ENCODE measurements around the gene GPR160.

The GPR160 gene

DNA sequence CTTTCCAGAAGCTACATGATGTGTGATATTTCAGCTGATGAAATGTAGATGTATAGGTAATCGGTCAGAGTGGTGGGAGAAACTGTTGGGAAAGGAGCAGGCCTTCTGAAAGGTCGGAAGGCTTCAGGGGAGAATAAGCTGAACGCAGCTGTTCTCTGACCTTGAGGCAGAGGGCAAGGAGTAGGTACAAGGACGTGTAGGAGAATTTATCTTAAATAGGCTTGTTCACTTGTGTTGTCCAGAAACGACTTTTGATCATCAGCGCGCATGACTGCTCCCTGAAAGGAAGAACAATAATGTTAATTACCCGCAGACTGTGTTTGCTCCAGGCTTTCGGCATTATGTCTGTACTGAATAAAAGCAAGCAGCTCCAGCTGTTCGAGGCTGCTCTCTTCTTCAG is 39.6 kb downstream of the GPR160 start:
- Mint-ChIP-seq H3K4me3 (no peak overlapping the region), H3K27me3 (no peaks in the 10 kb centered on the region), H3K9me3 (peaks cover 9% of the 10 kb centered on the region in 2 donors), H3K4me1 (peaks cover 8% of the 10 kb centered on the region), H3K27ac (no peak overlapping the region)
- DNase-seq = no peak
- ATAC-seq = no peak

DNA sequence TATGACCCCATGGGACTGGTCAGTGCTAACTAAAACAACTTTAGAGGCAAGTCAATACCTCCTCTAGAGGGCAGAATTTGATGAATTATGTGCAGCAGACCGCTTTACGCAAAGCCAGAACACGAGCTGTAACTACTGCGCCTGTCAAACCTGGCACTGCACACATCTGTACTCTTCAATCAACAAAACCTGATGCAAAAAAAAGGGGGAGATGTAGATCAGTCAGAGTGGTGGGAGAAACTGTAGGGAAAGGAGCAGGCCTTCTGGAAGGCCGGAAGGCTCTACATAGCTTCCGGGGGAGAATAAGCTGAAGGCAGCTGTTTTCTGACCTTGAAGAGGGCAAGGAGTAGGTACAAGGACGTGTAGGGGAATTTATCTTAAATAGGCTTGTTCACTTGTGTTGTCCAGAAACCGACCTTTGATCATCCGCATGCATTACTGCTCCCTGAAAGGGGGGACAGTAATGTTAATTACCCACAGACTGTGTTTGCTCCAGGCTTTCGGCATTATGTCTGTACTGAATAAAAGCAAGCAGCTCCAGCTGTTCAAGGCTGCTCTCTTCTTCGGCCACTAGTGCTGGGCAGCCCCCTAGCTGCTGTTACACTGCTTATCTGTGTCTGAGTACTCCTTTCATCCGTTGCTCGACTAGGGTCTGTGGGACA is 41.0 kb downstream of the GPR160 start:
- Mint-ChIP-seq H3K27me3 (no peaks in the 10 kb centered on the region), H3K4me1 (peaks cover 8% of the 10 kb centered on the region), H3K4me3 (no peak overlapping the region), H3K9me3 (peaks cover 0 to under 1% of the 10 kb centered on the region in 2 donors), H3K27ac (no peak overlapping the region)
- ATAC-seq = no peak
- no peak for DNase-seq

DNA sequence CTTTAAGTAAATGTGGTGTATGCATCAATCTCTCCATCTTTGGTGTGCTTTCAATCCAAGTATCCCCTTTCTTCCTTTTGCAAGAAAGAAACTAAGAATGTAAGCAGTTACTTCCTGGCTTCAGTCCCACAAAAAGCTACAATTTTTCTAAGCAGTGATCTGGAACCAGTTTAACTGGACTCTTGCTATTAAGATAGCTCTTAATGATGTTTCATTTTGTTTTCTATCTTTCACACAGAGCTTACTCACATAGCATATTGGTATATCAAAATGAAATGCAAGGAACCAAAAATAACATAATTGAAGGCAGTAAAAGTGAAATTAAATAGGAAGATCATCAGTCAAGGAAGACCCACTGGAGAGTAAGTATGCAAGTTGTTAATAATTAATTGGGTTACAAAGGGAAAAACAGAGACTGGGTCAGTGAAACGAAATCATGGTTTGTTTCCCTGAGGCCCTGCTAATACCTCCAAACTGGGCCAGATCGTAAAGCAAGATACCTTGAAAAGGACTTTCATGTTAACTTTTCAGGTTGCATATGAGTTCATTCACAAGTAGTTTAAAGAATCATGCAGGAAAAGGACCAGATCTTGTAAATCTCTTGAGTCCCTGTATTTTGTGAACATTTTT is 41.9 kb downstream of the GPR160 start:
- DNase-seq (no peak), ATAC-seq (no peak)
- peaks cover 8% of the 10 kb centered on the region for H3K4me1 Mint-ChIP-seq
- no peak overlapping the region for H3K4me3 Mint-ChIP-seq
- H3K27me3 Mint-ChIP-seq = no peaks in the 10 kb centered on the region
- H3K27ac Mint-ChIP-seq = no peak overlapping the region
- no peaks in the 10 kb centered on the region for H3K9me3 Mint-ChIP-seq

DNA sequence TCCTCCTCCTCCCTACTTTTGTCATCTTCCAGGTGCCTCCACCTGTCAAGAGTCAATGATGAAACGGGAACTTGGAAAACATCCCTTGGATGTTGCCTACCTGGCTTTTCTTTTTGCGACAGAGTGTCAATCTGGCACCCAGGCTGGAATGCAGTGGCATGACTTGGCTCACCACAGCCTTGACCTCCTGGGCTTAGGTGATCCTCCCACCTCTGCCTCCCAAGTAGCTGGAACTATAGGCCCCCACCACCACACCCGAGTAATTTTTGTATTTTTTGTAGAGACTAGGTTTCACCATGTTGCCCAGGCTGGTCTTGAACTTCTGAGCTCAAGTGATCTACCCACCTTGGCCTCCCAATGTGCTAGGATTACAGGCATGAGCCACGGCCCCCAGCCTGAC is 42.8 kb downstream of the GPR160 start:
- Mint-ChIP-seq H3K4me1 (peaks cover 8% of the 10 kb centered on the region), H3K27ac (no peak overlapping the region), H3K27me3 (no peaks in the 10 kb centered on the region), H3K9me3 (no peaks in the 10 kb centered on the region), H3K4me3 (no peak overlapping the region)
- DNase-seq (no peak), ATAC-seq (no peak)

DNA sequence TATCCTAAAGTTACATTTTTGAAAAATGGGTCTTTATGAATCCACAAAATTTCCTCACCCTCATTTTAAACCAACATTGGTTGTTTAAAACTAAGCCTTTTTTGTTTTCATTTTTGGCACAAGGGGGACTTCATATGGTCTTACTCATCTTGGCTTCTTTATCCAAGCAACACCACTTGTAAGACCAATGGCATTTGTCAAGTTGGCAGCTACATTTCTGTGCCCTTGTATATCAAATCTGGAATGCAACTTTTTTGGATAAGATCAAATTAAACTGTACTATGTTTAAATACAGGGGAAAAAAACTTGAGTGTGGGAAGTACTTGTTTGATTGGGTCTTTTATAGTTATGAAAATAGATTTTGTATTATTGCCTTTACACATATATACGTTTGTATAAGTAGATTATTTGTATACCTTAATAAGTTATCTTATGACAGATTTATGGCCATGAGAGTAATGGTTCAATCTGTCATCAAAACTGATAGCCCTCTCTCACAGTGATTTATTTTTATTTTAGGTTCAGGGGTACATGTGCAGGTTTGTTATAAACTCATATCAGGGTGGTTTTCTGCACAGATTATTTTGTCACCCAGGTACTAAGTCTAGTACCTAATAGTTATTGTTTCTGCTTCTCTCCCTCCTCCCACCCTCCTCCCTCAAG is 43.4 kb downstream of the GPR160 start:
- Mint-ChIP-seq H3K4me1 (peaks cover 8% of the 10 kb centered on the region), H3K27me3 (no peaks in the 10 kb centered on the region), H3K27ac (no peak overlapping the region), H3K9me3 (no peaks in the 10 kb centered on the region), H3K4me3 (no peak overlapping the region)
- ATAC-seq (no peak), DNase-seq (no peak)

DNA sequence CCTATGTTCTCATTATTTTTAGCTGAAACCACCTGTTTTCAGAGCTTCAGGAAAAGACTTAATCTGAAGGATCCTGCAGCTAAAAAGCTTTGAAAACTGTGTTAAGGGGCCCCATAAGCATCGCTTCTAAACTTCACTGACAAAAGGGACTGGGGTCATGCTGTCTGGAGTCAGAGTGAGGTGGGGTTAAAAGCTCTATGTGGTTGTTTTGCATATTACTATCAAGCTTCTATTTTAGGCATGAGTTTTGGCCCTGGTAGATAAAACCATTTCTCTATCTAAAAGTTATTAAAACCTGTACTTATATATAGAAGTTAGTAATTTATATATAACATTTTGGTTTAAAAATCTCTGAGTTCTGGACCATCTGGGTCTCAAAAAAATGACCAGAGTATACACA is 45.5 kb downstream of the GPR160 start:
- DNase-seq (no peak), ATAC-seq (no peak)
- no peaks in the 10 kb centered on the region for H3K4me1 Mint-ChIP-seq
- no peak overlapping the region for H3K4me3 Mint-ChIP-seq
- H3K27ac Mint-ChIP-seq = no peak overlapping the region
- H3K27me3 Mint-ChIP-seq = no peaks in the 10 kb centered on the region
- H3K9me3 Mint-ChIP-seq = no peaks in the 10 kb centered on the region

DNA sequence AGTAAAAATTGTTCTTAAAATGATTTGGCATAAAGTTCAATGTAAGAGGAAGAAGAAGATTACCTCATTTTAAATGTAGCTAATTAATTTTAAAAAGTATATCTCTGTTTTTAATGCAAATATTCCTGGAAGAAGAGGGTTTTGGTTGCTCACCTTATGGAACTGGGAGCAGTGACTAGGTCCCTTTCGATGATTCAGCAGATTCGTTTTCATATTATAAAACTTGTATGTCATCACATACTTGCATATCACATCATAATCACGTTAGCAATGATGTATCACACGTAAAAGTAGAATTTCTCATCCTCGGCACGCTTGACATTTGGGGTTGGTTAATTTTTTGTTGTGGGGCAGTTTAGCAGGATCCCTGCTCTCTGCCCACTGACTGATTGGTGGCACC is 47.6 kb downstream of the GPR160 start:
- no peak for DNase-seq
- Mint-ChIP-seq H3K27me3 (no peaks in the 10 kb centered on the region), H3K4me1 (no peaks in the 10 kb centered on the region), H3K4me3 (no peak overlapping the region), H3K9me3 (no peaks in the 10 kb centered on the region), H3K27ac (no peak overlapping the region)
- ATAC-seq = no peak

DNA sequence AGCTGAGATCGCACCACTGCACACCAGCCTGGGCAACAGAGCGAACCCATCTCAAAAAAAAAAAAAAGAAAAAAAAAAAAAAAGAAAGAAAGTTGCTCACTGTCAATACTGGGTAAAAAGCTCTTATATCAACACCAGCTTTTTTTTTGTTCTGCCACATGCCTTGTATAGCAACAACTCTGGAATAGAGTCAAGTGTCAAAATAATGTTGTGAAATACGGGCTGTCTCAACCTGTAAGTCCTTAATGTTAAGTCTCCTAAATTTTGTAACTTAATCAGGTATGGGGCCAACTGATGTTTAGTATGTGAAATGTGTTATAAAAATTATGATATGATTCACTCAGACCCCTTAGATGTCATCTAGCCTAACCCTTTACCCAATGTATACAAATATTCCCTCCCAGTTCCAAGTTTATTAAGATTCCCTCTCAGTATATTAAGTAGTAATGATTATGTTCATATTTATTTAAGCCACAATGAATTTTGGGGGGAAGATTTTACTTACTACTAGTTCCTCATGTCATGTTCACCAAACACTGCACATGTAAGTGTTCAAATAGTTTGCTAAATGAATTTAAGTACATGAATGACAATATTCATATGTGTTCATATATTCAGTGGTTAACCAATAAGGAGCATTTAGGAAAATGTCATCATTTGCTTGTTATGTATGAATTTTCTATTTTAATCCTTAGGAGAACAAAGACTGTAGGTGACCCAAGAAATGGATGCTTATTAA is 52.2 kb downstream of the GPR160 start:
- peaks cover 4% of the 10 kb centered on the region for H3K4me1 Mint-ChIP-seq
- no peaks in the 10 kb centered on the region for H3K9me3 Mint-ChIP-seq
- ATAC-seq = no peak
- no peak overlapping the region for H3K4me3 Mint-ChIP-seq
- DNase-seq = no peak
- peak overlapping the region in 1 of 2 donors; percentile 74 for H3K27ac Mint-ChIP-seq
- no peaks in the 10 kb centered on the region for H3K27me3 Mint-ChIP-seq

DNA sequence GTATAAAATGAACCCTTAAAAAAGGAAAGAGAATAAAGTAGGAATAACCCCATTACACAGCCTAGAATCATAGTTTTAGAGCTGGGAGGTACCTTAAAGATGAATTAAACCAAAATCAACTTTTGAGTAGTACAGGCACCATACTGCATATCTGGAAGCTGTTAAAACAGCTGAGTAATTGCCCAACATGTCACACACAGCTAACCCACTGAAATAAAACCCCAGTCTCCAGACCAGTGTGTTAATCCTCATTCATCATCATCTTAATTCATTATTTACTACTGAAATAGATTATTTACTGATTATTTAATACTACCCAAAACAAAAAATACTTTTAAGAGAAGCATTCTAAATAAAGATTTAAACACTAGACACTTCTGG is 52.8 kb downstream of the GPR160 start:
- Mint-ChIP-seq H3K4me1 (peaks cover 8% of the 10 kb centered on the region), H3K9me3 (no peaks in the 10 kb centered on the region), H3K27ac (peak overlapping the region in 1 of 2 donors; percentile 74), H3K27me3 (no peaks in the 10 kb centered on the region), H3K4me3 (no peak overlapping the region)
- DNase-seq (no peak), ATAC-seq (no peak)

DNA sequence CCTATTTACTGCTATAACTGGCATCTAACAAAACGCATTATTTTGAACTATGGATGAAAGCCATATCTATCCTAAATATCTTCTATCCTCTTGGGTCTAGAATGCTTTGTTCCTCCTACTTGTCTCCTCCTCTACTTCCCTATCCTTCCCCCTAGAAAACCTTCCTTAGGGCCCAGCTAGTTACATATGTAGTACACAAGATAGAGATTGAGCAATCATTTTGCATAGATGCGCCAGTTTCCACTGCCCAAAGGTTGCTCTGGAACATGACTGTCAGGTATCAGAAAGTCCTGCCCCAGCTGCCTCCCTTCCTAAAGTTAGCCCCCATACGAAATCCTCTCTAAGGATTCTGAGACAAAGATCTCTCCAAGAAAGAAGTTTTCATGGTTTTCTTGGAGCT is 55.1 kb downstream of the GPR160 start:
- H3K4me1 Mint-ChIP-seq = peaks cover 10% of the 10 kb centered on the region
- no peak overlapping the region for H3K4me3 Mint-ChIP-seq
- DNase-seq = no peak
- H3K27ac Mint-ChIP-seq = peak overlapping the region in 1 of 2 donors; percentile 42
- no peak for ATAC-seq
- no peaks in the 10 kb centered on the region for H3K9me3 Mint-ChIP-seq
- H3K27me3 Mint-ChIP-seq = no peaks in the 10 kb centered on the region

DNA sequence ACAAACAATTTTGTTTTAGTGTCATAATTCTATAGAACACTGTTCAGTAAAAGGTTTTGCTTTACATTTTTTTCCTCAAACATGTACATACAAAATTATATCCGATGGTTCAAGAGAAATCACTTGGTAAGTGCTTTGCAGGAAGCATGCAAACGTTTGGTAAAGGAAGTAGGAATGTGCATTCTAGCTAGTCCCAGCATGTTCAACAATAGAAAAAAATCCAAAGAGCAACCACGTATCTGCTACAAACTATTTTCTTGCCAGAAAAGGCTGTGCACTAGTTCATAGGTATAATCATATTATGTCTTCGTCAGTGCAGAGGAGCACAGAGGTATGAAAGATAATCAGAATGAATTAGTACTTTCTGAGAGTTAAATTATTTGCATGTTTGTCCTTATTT is 58.0 kb downstream of the GPR160 start:
- ATAC-seq = no peak
- no peak overlapping the region for H3K4me3 Mint-ChIP-seq
- no peaks in the 10 kb centered on the region for H3K9me3 Mint-ChIP-seq
- peaks cover 28% of the 10 kb centered on the region for H3K4me1 Mint-ChIP-seq
- no peaks in the 10 kb centered on the region for H3K27me3 Mint-ChIP-seq
- DNase-seq = no peak
- no peak overlapping the region for H3K27ac Mint-ChIP-seq

DNA sequence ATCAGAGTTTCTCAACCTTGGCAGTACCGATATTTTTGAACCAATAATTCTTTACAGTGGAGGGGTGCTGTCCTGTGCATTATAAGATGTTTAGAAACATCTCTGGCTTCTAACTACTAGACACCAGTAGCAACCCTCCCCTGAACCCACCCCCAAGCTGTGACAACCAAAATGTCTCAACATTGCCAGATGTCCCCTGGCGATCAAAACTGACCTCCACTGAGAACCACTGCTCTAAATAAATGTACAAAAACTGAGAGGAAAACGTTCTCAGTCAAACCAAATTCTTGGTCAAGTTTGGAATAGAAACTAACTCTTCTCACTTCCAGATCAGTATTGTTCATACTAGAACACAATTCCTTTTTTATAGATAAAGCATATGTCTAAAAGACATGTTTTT is 58.5 kb downstream of the GPR160 start:
- Mint-ChIP-seq H3K4me1 (peaks cover 24% of the 10 kb centered on the region), H3K4me3 (no peak overlapping the region), H3K27me3 (no peaks in the 10 kb centered on the region), H3K9me3 (no peaks in the 10 kb centered on the region), H3K27ac (no peak overlapping the region)
- ATAC-seq (no peak), DNase-seq (no peak)

DNA sequence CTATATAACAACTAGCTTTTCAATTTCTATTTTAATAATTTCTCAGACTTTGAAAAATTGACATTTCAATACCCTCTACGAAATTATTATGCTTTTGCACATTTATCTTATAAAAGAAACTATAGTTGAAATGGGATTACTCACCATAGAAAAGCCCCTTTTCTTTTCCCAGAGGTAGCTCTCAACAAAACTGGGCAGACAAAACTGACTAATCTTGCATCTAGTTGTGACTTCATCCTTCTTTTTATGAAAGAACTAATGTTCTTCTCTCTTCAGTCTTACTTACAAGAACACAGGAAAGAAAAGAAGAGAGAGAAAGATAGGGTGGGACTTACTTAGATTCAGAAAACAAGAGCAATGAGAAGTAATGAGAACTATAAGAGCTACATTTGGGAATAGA is 61.0 kb downstream of the GPR160 start:
- Mint-ChIP-seq H3K27ac (peak overlapping the region; percentile 59 to 62), H3K4me3 (peak overlapping the region in 1 of 2 donors; percentile 1), H3K9me3 (no peaks in the 10 kb centered on the region), H3K27me3 (no peaks in the 10 kb centered on the region), H3K4me1 (peaks cover 24% of the 10 kb centered on the region)
- ATAC-seq (peak; percentile 64), DNase-seq (no peak)

DNA sequence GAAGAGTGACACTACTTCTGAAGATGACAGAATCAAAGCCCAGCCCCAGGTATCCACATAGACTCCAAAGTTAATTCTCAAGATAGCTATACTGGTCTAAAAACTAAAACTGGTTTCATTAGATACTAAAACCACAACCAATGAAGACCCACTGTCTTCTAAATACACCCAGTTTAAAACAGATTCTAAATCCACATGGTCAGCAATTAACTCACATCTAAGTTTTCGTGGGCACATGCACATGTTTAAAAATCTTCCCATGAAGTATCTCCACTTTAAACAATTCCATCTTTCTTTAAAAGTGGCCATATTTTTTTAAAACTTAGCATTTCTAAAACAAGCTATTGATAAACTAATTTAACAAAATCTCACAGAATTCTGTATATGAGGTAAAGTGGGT is 63.1 kb downstream of the GPR160 start:
- no peak overlapping the region for H3K27ac Mint-ChIP-seq
- H3K27me3 Mint-ChIP-seq = no peaks in the 10 kb centered on the region
- no peaks in the 10 kb centered on the region for H3K9me3 Mint-ChIP-seq
- H3K4me3 Mint-ChIP-seq = no peak overlapping the region
- H3K4me1 Mint-ChIP-seq = peaks cover 18% of the 10 kb centered on the region
- ATAC-seq (no peak), DNase-seq (no peak)

DNA sequence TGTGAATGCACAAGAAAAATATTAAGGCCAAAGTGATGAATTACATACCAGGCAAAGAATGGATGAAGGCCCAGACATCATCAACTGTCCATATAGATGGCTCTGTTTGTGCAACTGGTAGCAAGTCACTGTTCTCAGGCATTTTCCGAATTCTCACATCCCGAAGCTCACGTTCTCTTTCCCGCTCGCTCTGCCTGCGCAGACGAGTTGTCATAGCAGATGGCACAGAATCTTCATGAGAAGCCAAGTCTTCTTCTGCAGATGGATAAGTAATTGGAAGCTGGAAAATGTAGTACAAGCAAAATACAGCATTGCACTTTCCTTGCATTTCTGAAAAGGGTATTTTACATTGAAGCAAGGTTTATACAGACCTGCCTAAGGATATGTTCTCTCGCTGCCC is 64.6 kb downstream of the GPR160 start:
- no peaks in the 10 kb centered on the region for H3K9me3 Mint-ChIP-seq
- no peak overlapping the region for H3K27ac Mint-ChIP-seq
- no peak for DNase-seq
- H3K4me3 Mint-ChIP-seq = no peak overlapping the region
- peaks cover 18% of the 10 kb centered on the region for H3K4me1 Mint-ChIP-seq
- H3K27me3 Mint-ChIP-seq = no peaks in the 10 kb centered on the region
- ATAC-seq = no peak

DNA sequence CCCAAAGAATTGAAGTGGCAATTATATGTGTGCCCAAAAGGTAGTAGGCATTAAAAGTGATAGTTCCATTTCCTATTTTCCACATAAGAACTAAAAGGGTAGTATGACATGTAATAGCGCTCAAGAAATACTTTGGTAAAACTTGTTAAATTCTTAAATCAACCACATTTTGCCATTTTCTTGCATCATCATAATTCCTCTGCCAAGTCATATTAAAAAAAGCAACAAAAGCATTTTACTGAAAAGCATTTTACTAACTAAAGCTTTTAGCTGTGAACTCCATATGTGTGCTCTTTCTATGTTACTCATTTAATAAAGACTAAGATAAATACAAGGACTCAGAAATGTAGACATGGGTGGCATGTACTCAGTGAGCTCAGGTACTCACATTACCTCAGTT is 70.1 kb downstream of the GPR160 start:
- H3K27me3 Mint-ChIP-seq = no peaks in the 10 kb centered on the region
- peak overlapping the region in 1 of 2 donors; percentile 9 for H3K27ac Mint-ChIP-seq
- peaks cover 7% of the 10 kb centered on the region for H3K4me1 Mint-ChIP-seq
- no peaks in the 10 kb centered on the region for H3K9me3 Mint-ChIP-seq
- no peak overlapping the region for H3K4me3 Mint-ChIP-seq
- no peak for DNase-seq
- ATAC-seq = no peak
